Measurements from ENCODE around the gene LONP2. TPM values are rescaled to one million over a fixed set of nuclear protein-coding genes. Genes with fewer than 3 reads are reported as not detected.
"Not testable (repeated sequence)": the region's sequence is repeated elsewhere in the genome, so short reads cannot be mapped to it uniquely, and the experiment has no call there.

Gene LONP2
- polyA plus RNA-seq, 2 of the 4 experiments (the other 2 are of a cell fraction), result 27.8 to 51.3 TPM

DNA sequence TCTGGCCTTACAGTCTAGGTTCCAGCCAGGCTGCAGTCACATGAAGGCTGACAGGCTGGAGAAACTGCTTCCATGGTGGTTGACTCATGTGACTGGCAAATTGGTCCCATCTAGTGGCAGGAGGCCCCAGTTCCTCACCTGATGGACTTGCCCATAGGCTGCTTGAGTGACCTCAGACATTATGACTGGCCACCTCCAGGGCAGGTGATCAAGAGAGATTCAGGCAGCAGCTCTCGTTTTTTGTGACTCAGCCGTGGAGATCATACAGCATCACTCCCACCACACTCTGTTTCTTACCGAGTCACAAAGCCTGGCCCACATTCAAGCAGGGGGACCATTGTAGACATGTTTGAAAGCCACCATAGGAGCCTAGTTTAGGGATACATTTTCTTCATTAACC lies 106.6 kb downstream of the LONP2 start:
- DNase-seq (ENCODE audit: low read depth in 1 of 2, low spot score in 1 of 2) (no peak), FAIRE-seq (no peak), ATAC-seq (no peak)
- TF ChIP-seq, protein P1, sequence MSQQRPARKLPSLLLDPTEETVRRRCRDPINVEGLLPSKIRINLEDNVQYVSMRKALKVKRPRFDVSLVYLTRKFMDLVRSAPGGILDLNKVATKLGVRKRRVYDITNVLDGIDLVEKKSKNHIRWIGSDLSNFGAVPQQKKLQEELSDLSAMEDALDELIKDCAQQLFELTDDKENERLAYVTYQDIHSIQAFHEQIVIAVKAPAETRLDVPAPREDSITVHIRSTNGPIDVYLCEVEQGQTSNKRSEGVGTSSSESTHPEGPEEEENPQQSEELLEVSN (IDR thresholded peaks at IDR 0.05; ENCODE audit: borderline replicate concordance, low read depth), result no peak
- Histone ChIP-seq H3K27ac (no peak overlapping the region), H3K4me3 (no peak overlapping the region), H3K4me2 (no peak overlapping the region), H3K9me3 (no peaks in the 10 kb centered on the region), H3K4me1 (peaks cover 3% of the 10 kb centered on the region; the same call in 1 of the 3 replicates)
- ChIA-PET CTCF (interaction anchor here (0.6 to 2.7 kb wide), 6 partner anchors 8 to 272 kb away, joined by 3 to 11 read pairs (median 4); no protein-coding TSS in a partner anchor), POLR2A (no interaction called here)
- WGBS (ENCODE audit: missing lambda C conversion rate), result 68% methylated on average over 3 of the region's 3 CpGs

DNA sequence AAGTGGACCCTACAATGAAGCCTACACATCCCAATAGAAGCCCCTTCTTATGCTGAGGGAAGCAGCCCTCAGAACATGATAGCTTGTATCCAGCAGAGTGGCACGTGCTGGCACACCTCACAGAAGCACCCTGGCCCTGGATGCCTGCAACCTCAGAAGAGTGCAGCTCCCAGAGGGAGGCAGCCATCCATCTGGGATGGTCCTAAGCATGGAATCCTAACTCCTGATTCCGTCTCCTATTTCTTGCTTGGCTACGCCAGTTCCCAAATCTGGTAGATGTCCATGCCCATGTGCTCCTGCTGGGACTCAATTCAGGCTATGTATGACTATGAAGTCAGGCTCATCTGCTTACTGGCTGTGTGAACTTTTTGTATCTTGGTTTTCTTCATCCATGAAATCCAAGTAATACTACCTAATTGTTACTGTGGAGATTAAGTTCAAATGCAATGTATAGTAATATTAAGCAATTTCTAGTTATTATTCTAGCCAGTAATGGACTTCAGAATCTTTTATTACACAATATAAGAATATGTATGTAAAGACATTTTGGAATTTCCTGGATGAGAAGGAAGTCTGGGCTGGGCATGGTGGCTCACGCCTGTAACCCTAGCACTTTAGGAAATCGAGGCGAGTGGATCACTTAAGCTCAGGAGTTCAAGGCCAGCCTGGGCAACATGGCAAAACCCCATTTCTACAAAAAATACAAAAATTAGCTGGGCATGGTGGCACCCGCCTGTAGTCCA lies 108.7 kb downstream of the LONP2 start:
- CTCF ChIA-PET, result interaction anchor here (0.6 to 4.9 kb wide), 21 partner anchors 8 to 273 kb away, joined by 3 to 26 read pairs (median 3); no protein-coding TSS in a partner anchor
- POLR2A ChIA-PET, result no interaction called here
- peak; percentile 13 to 16; a peak in 1 of 6 replicates for ATAC-seq
- no peak for DNase-seq (ENCODE audit: low read depth in 1 of 2, low spot score in 1 of 2)
- no peak overlapping the region; a peak in 1 of 6 replicates for H3K27ac ChIP-seq
- 85% methylated on average over 7 of the region's 7 CpGs for WGBS (ENCODE audit: missing lambda C conversion rate)
- peaks cover 3% of the 10 kb centered on the region; the same call in 1 of the 3 replicates for H3K4me1 ChIP-seq
- H3K4me2 ChIP-seq, result no peak overlapping the region
- no peak overlapping the region for H3K4me3 ChIP-seq
- TF ChIP-seq HDAC2 (IDR thresholded peaks at IDR 0.05) (no peak), NFE2L2 (conservative IDR thresholded peaks at IDR 0.05; ENCODE audit: low read length) (no peak), NPAS2 (CRISPR knock-in tag; IDR thresholded peaks at IDR 0.05; ENCODE audit: borderline replicate concordance) (no peak), FOXS1 (CRISPR knock-in tag; IDR thresholded peaks at IDR 0.05) (no peak), JUN (IDR thresholded peaks at IDR 0.05) (no peak), EHMT2 (IDR thresholded peaks at IDR 0.05; ENCODE audit: low read depth) (no peak), BHLHE40 (IDR thresholded peaks at IDR 0.05; ENCODE audit: low read depth, low read length) (no peak), ZSCAN20 (CRISPR knock-in tag; IDR thresholded peaks at IDR 0.05) (no peak)
- TF ChIP-seq, protein P2, sequence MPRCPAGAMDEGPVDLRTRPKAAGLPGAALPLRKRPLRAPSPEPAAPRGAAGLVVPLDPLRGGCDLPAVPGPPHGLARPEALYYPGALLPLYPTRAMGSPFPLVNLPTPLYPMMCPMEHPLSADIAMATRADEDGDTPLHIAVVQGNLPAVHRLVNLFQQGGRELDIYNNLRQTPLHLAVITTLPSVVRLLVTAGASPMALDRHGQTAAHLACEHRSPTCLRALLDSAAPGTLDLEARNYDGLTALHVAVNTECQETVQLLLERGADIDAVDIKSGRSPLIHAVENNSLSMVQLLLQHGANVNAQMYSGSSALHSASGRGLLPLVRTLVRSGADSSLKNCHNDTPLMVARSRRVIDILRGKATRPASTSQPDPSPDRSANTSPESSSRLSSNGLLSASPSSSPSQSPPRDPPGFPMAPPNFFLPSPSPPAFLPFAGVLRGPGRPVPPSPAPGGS (IDR thresholded peaks at IDR 0.05), result no peak
- TF ChIP-seq, protein P3, sequence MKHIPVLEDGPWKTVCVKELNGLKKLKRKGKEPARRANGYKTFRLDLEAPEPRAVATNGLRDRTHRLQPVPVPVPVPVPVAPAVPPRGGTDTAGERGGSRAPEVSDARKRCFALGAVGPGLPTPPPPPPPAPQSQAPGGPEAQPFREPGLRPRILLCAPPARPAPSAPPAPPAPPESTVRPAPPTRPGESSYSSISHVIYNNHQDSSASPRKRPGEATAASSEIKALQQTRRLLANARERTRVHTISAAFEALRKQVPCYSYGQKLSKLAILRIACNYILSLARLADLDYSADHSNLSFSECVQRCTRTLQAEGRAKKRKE (CRISPR knock-in tag; IDR thresholded peaks at IDR 0.05; ENCODE audit: low read depth), result no peak
- TF ChIP-seq, protein P4, sequence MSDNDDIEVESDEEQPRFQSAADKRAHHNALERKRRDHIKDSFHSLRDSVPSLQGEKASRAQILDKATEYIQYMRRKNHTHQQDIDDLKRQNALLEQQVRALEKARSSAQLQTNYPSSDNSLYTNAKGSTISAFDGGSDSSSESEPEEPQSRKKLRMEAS (IDR thresholded peaks at IDR 0.05), result no peak
- TF ChIP-seq, protein P5, sequence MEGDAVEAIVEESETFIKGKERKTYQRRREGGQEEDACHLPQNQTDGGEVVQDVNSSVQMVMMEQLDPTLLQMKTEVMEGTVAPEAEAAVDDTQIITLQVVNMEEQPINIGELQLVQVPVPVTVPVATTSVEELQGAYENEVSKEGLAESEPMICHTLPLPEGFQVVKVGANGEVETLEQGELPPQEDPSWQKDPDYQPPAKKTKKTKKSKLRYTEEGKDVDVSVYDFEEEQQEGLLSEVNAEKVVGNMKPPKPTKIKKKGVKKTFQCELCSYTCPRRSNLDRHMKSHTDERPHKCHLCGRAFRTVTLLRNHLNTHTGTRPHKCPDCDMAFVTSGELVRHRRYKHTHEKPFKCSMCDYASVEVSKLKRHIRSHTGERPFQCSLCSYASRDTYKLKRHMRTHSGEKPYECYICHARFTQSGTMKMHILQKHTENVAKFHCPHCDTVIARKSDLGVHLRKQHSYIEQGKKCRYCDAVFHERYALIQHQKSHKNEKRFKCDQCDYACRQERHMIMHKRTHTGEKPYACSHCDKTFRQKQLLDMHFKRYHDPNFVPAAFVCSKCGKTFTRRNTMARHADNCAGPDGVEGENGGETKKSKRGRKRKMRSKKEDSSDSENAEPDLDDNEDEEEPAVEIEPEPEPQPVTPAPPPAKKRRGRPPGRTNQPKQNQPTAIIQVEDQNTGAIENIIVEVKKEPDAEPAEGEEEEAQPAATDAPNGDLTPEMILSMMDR (IDR thresholded peaks at IDR 0.05), result no peak
- TF ChIP-seq, protein P6, sequence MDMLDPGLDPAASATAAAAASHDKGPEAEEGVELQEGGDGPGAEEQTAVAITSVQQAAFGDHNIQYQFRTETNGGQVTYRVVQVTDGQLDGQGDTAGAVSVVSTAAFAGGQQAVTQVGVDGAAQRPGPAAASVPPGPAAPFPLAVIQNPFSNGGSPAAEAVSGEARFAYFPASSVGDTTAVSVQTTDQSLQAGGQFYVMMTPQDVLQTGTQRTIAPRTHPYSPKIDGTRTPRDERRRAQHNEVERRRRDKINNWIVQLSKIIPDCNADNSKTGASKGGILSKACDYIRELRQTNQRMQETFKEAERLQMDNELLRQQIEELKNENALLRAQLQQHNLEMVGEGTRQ (IDR thresholded peaks at IDR 0.05), result no peak
- no peak for FAIRE-seq
- no peaks in the 10 kb centered on the region for H3K9me3 ChIP-seq

DNA sequence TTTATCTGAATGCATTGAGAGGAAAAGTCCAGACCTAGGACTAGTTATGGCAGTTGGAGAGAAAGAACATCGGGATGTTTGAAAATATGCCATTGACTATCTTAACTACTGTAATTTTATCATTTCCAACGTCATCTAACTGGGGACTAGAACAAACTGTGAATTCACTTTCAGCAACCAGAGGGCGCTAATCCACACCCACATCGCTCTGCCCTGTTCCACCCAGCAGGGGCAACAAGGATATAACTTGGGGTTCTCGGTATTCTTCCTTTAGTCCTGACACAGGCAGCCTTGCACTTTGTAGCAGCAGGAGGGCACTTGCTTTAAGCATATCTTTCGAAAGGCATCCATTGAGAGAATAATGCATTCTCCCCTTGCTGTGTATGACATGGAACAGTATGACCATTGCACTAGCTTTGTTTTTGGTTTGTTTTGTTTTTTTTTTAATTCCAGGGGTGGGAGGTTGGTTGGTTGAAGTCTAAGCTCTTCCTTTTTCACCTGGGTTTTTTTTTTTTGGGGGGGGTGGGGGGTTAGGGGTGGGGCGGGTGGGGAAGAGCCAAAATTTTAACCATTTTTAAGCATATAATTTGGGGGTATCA lies 109.6 kb downstream of the LONP2 start:
- no peak overlapping the region for H3K4me2 ChIP-seq
- H3K27ac ChIP-seq, result no peak overlapping the region; a peak in 1 of 6 replicates
- ATAC-seq, result peak; percentile 88 to 94
- TF ChIP-seq RAD21 (conservative IDR thresholded peaks at IDR 0.05 in 1 of 2, IDR thresholded peaks at IDR 0.05 in 1 of 2) (peak; percentile 79 to 82), POLR2AphosphoS2 (conservative IDR thresholded peaks at IDR 0.05; ENCODE audit: low read length) (0 out of 2 replicates have a peak, but pooled peaks have one; percentile 58), SMC3 (IDR thresholded peaks at IDR 0.05) (peak; percentile 87), TFCP2L1 (CRISPR knock-in tag; IDR thresholded peaks at IDR 0.05) (no peak)
- TF ChIP-seq, protein P5 (IDR thresholded peaks at IDR 0.05), result peak; percentile 89
- no peak overlapping the region for H3K4me3 ChIP-seq
- no peaks in the 10 kb centered on the region for H3K9me3 ChIP-seq
- 24% methylated on average over 7 of the region's 7 CpGs for WGBS (ENCODE audit: missing lambda C conversion rate)
- H3K4me1 ChIP-seq, result peaks cover 3% of the 10 kb centered on the region; the same call in 1 of the 3 replicates
- POLR2A ChIA-PET, result interaction anchor here (1.5 kb wide), 1 partner anchor 12 kb away, joined by 15 read pairs; no protein-coding TSS in a partner anchor
- DNase-seq (ENCODE audit: low read depth in 1 of 2, low spot score in 1 of 2), result peak; percentile 78 to 81
- CTCF ChIA-PET, result interaction anchor here (0.6 to 4.9 kb wide), 30 partner anchors 7 to 1212 kb away, joined by 3 to 27 read pairs (median 4); no protein-coding TSS in a partner anchor
- FAIRE-seq, result peak; percentile 23

DNA sequence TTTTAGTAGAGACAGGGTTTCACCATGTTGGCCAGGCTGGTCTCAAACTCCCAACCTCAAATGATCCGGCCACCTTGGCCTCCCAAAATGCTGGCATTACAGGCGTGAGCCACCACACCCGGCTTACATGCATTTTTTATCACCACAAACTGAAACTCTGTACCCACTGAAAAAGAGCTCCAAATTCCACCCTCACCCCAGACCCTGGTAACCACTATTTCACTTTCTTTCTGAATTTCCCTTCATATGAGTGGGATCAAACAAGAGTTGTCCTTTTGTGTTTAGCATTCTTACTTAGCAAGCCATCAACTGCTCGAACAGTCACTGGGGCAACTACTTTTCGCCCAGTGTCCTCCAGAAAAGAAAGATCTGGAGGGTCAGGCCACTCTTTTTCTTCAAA lies 110.3 kb downstream of the LONP2 start:
- not testable (repeated sequence) for DNase-seq (ENCODE audit: low read depth in 1 of 2, low spot score in 1 of 2); H3K4me1 ChIP-seq; H3K4me3 ChIP-seq; FAIRE-seq; H3K27ac ChIP-seq; H3K4me2 ChIP-seq; ATAC-seq; H3K9me3 ChIP-seq
- ChIA-PET CTCF (interaction anchor here (0.6 to 4.9 kb wide), 25 partner anchors 11 to 1213 kb away, joined by 3 to 27 read pairs (median 4); no protein-coding TSS in a partner anchor), POLR2A (interaction anchor here (1.5 kb wide), 1 partner anchor 11 kb away, joined by 15 read pairs; no protein-coding TSS in a partner anchor)
- 94% methylated on average over 5 of the region's 5 CpGs for WGBS (ENCODE audit: missing lambda C conversion rate)
